Stimulated activated CD8-positive, alpha-beta memory T cell treated with anti-CD3 and anti-CD28 coated beads, Interleukin-4, amount 100 ng/mL, for 4 hours (primary cell): Measurements from ENCODE around the gene TMEM217.

ENCODE experiments used
- DNase-seq, 2 donors: peaks; one replicate each; pipeline ENCODE4 v3.0.0-alpha.2; 2020; ENCODE audit warnings: low read depth in 2 of 2, low spot score in 1 of 2

The TMEM217 gene

GRCh38 chr6:37170273-37171200, 87.4 kb downstream of the TMEM217 start:
- peak in 1 of 2 donors; percentile 26 for DNase-seq

DNA sequence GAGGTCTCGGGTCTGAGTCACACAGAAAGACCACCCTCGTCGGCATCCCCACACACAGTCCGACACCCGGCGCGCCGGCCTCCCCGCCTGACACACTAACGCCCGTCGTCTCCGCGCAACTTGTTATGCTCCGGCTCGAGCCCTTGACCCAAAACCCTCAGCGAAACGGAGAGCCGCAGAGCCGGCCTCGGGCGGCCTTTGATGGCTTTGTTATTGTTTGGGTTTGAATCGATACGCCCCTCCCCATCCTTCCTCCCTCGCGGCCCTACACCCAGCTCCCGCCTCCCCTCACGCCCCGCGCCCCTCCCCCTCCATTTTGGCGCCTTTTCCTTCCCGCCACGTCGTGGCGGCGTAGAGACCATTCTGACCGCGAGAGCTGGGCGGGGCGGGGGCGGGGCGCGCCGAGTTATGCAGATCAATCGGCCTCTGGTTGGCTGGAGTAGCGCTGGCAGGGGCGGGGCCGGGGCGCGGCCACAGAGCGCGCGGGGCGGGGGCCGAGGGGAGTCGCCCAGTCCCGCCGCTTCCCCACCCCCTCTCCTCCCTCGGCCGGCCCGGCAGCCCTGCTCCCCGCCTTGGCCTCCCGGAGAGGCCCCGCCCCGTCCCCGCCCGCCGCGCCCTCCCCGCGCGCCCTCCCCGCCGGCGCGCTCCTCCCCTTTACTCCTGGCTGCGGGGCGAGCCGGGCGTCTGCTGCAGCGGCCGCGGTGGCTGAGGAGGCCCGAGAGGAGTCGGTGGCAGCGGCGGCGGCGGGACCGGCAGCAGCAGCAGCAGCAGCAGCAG, 88.3 kb downstream of the TMEM217 start, which contains the start of gene PIM1:
Gene PIM1, plus strand, starts transcription at position 657 of the 777 bp plus-strand sequence. CDS start 424 bp downstream, outside the sequence.
- peak; percentile 96 to 99 for DNase-seq

- peak in 1 of 2 donors; percentile 74 for DNase-seq
Measured at GRCh38 chr6:37168811-37169495, 89.0 kb downstream of the TMEM217 start.

GRCh38 chr6:37168163-37168758, 89.7 kb downstream of the TMEM217 start:
- no peak for DNase-seq

GRCh38 chr6:37162740-37163139, 95.2 kb downstream of the TMEM217 start:
- DNase-seq, result no peak
